ENCODE measurements around the gene SUN3.

Gene SUN3

GRCh38 chr7:47973739-47974138, 55.2 kb downstream of the SUN3 start:
- DNase-seq, result no peak

GRCh38 chr7:47970761-47971160, 58.1 kb downstream of the SUN3 start:
- peak; percentile 33 to 38 for DNase-seq

GRCh38 chr7:47968847-47969774, 59.8 kb downstream of the SUN3 start:
- peak; percentile 31 to 75 for DNase-seq

- no peak for DNase-seq
These were observed 61.2 kb downstream of the SUN3 start for GRCh38 chr7:47967708-47968107.

- no peak for DNase-seq
These were observed 61.8 kb downstream of the SUN3 start for GRCh38 chr7:47967123-47967522.

GRCh38 chr7:47965456-47965855, 63.5 kb downstream of the SUN3 start:
- DNase-seq, result no peak

GRCh38 chr7:47962262-47962661, 66.6 kb downstream of the SUN3 start:
- no peak for DNase-seq

- DNase-seq, result peak; percentile 37 to 46
These were observed 71.8 kb downstream of the SUN3 start for GRCh38 chr7:47957156-47957555.

- no peak for DNase-seq
These were observed 72.7 kb downstream of the SUN3 start for GRCh38 chr7:47956220-47956619.

- no peak for DNase-seq
These were observed 74.5 kb downstream of the SUN3 start for GRCh38 chr7:47954231-47954911.

- DNase-seq, result no peak
These were observed 75.1 kb downstream of the SUN3 start for GRCh38 chr7:47953822-47954221.

GRCh38 chr7:47952224-47952623, 76.7 kb downstream of the SUN3 start:
- DNase-seq, result no peak

- no peak for DNase-seq
These were observed 77.5 kb downstream of the SUN3 start for GRCh38 chr7:47951374-47951773.

- DNase-seq, result no peak
These were observed 78.2 kb downstream of the SUN3 start for GRCh38 chr7:47950714-47951113.

- DNase-seq, result no peak
These were observed 79.2 kb downstream of the SUN3 start for GRCh38 chr7:47949703-47950102.

GRCh38 chr7:47948141-47948790, 80.6 kb downstream of the SUN3 start, which contains the start of gene PKD1L1:
PKD1L1 (minus strand) TSS chr7:47948466; CDS start chr7:47948440, 26 bp downstream.
- peak in 1 of 2 donors; percentile 24 for DNase-seq

GRCh38 chr7:47947355-47947749, 81.6 kb downstream of the SUN3 start:
- no peak for DNase-seq

- DNase-seq, result no peak
These were observed 82.1 kb downstream of the SUN3 start for GRCh38 chr7:47946581-47947354.

- DNase-seq, result peak; percentile 53 to 96
These were observed 83.5 kb downstream of the SUN3 start for GRCh38 chr7:47945261-47946015.

- DNase-seq, result no peak
These were observed 84.2 kb downstream of the SUN3 start for GRCh38 chr7:47944536-47945260.

Data from inflammatory macrophage treated with lipopolysaccharide for 1 hour (primary cell).